ENCODE measurements around the gene CARD18. TPM values are rescaled to one million over a fixed set of nuclear protein-coding genes. Genes with fewer than 3 reads are reported as not detected.

Gene CARD18
- total RNA-seq, 1 donor from 2014 or later: 0.63 TPM

DNA sequence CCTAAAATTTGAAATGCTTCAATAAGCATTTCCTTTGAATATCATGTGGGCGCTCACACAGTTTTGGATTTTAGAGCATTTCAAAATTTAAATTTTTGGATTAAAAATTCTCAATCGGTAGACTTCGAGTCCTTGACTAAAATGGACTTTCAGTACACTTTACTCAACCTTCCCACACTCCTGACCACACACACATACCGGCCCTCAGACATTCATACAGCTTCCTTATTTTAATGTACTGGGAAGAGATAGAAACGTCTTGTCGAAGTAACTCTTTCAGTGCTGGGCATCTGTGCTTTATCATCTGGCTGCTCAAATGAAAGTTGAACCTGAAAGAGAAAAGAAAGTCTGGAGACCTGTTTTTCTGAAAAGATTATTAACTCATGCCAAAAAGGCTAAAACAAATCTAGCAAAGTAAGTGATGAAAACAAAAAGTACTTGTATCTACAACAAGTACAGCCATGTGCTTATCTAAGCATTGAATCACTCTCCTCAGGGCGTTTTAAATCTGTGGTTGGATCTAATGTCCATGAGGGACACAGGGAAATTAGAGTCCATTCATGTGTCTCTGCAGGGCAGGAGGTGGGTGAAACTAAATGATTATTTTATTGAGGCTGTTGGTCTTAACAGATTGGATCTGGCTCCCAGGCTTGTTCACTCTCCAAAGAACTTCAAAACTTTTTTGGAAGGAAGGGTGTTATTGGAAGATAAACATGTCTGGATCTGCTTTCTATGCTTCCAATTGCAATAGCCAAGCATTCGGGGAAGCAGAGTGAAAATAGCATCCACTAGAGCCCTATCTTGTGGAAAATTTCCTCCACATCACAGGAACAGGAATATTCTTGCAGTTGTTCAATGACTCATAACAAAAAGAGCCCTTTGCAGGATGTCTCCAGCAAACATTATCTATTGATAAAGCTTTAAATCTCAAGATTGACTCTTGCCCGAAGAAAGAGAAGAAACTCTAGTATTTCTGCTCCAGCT is 47.0 kb downstream of the CARD18 start:
- Histone ChIP-seq H3K4me3 (no peak overlapping the region), H3K36me3 (no peaks in the 10 kb centered on the region), H3K4me1 (no peaks in the 10 kb centered on the region), H3K27me3 (ENCODE audit: low read depth) (no peaks in the 10 kb centered on the region), H3K27ac (replicated peaks) (no peak overlapping the region), H3K9me3 (replicated peaks) (no peaks in the 10 kb centered on the region)
- intact Hi-C loops (cut with micrococcal nuclease): no loop called here
- TF ChIP-seq CTCF (IDR thresholded peaks at IDR 0.05; ENCODE audit: borderline replicate concordance): no peak
- DNase-seq: no peak

Other genes starting within 250 kb of the CARD18 start
- gene CASP12, start 241.3 kb downstream of the CARD18 start, total RNA-seq: not detected
- gene CASP4, start 171.2 kb downstream of the CARD18 start, total RNA-seq: 13.9 TPM
- gene CASP5, start 116.6 kb downstream of the CARD18 start, total RNA-seq: not detected
- 11.8 TPM for gene CASP1, start 104.6 kb downstream of the CARD18 start, total RNA-seq
- gene CARD16, start 94.4 kb downstream of the CARD18 start, total RNA-seq: 8.3 TPM

Data from left ventricle myocardium inferior (tissue), 1 donor.